Heart left ventricle (tissue), 13 donors: ENCODE measurements around the gene CUZD1.

ENCODE experiments used
- CTCF ChIP-seq, 12 donors: fragments of 200-600 bp; sonication (generic) in 4 of 12; IDR thresholded peaks; one replicate each; pipeline versions ENCODE4 v1.5.0 to v1.8.0; 2018 to 2022; ENCODE audit warnings: antibody characterized with exemption in 12 of 12, mild to moderate bottlenecking in 5 of 12
- POLR2A ChIP-seq, 2 donors: fragments of 450-650 bp; IDR thresholded peaks; one replicate each; pipeline ENCODE4 v1.6.1; 2017; ENCODE audit warnings: antibody characterized with exemption in 2 of 2, mild to moderate bottlenecking in 2 of 2, moderate library complexity in 2 of 2
- donor health status: ischemic (EF 13 %, LVEDD 7.1; RV severe dilation, severe dysfunction).
- donor health status: DM: no; HTN: yes; CAD: no.
- donor health status: DM: no; HTN: no; CAD: no.
- donor health status: ischemic (EF 25% LVEDD 6.9; RV normal size, moderate dysfunction).
- donor health status: ischemic (EF 25% LVEDD 5.7; RV mildly dilated, moderate dysfunction).
- donor health status: ischemic (EF 35%, LVEDD 5.7; RV mildly dilated, moderate dysfunction).
- donor health status: nonischemic (EF 11% LVEDD 7.7; RV severe dilation, severe dysfunction).
- donor health status: DM: yes; HTN: yes; CAD: no.
- donor health status: PGD.
- donor health status: ischemic (EF 29% LVEDD 5.4; RV normal size, mild dysfunction).
- donor health status: nonischemic (EF 23%, LVEDD 6.1; RV moderate dilation, normal function).

GRCh38 chr10:122882766-122883165, 37.1 kb upstream of the CUZD1 start:
- TF ChIP-seq CTCF (IDR thresholded peaks at IDR 0.05): no peak
- TF ChIP-seq POLR2A (IDR thresholded peaks at IDR 0.05): no peak
